ENCODE measurements around the gene DNM1. TPM values are rescaled to one million over a fixed set of nuclear protein-coding genes. Genes with fewer than 3 reads are reported as not detected.

The DNM1 gene
- total and polyA plus RNA-seq, 3 experiments from 2014 or later = 0.18 to 0.66 (median 0.26) TPM

DNA sequence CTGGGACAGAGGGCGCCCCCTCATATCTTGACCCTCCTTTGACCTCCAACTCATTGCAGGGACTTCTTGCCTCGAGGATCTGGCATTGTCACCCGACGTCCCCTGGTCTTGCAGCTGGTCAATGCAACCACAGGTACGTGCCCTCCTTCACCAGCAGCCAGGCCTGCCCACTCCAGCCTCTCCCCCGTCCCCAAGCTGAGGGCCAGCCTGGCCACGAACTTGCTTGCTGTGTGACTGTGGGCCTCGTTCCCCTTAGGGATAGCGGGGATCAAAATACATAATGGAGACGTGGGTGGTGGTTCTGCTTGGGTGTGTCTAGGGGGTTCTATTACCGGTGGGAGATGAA is 15.0 kb downstream of the DNM1 start:
- no peaks in the 10 kb centered on the region for H3K9me3 ChIP-seq (ENCODE audit: low read length)
- peaks cover 13% of the 10 kb centered on the region for H3K4me1 ChIP-seq (ENCODE audit: insufficient read depth, low read length)
- H3K4me3 Mint-ChIP-seq = peak overlapping the region; percentile 53 to 84 (median 82)
- ChIA-PET POLR2A (interaction anchor here (0.6 kb wide), 1 partner anchor 820 kb away, joined by 19 read pairs; no protein-coding TSS in a partner anchor), CTCF (interaction anchor here (0.6 kb wide), 1 partner anchor 234 kb away, joined by 3 read pairs; no protein-coding TSS in a partner anchor)
- H3K27ac ChIP-seq (ENCODE audit: low read depth, low read length) = peak overlapping the region; percentile 32
- peaks cover 3 to 4% of the 10 kb centered on the region in 2 donors for H3K27me3 Mint-ChIP-seq
- H3K4me3 ChIP-seq (ENCODE audit: low read length) = peak overlapping the region; percentile 57
- no peaks in the 10 kb centered on the region for H3K9me3 Mint-ChIP-seq
- no peaks in the 10 kb centered on the region for H3K36me3 ChIP-seq (ENCODE audit: insufficient read depth, low read length)
- peaks cover 11 to 15% (median 12%) of the 10 kb centered on the region in 3 donors for H3K4me1 Mint-ChIP-seq
- H3K36me3 Mint-ChIP-seq = no peaks in the 10 kb centered on the region
- no peak for DNase-seq
- H3K27me3 ChIP-seq (ENCODE audit: insufficient read depth, low read length, poor library complexity, severe bottlenecking) = no peaks in the 10 kb centered on the region
- H3K27ac Mint-ChIP-seq = peak overlapping the region in 5 of 8 donors; percentile 41 to 82 (median 53)

- Mint-ChIP-seq H3K27ac (peak overlapping the region in 5 of 8 donors; percentile 41 to 82 (median 53)), H3K4me3 (peak overlapping the region; percentile 53 to 84 (median 82)), H3K36me3 (no peaks in the 10 kb centered on the region), H3K4me1 (peaks cover 11 to 15% (median 12%) of the 10 kb centered on the region in 3 donors), H3K27me3 (peaks cover 3 to 5% of the 10 kb centered on the region in 2 donors), H3K9me3 (no peaks in the 10 kb centered on the region)
- H3K4me3 ChIP-seq (ENCODE audit: low read length) = peak overlapping the region; percentile 57
- H3K4me1 ChIP-seq (ENCODE audit: insufficient read depth, low read length) = peaks cover 13% of the 10 kb centered on the region
- CTCF ChIA-PET = interaction anchor here (0.6 kb wide), 1 partner anchor 234 kb away, joined by 3 read pairs; no protein-coding TSS in a partner anchor
- H3K9me3 ChIP-seq (ENCODE audit: low read length) = no peaks in the 10 kb centered on the region
- peak; percentile 85 to 91 (median 87) for DNase-seq
- POLR2A ChIA-PET = interaction anchor here (0.5 kb wide), 1 partner anchor 19 kb away, joined by 5 read pairs; no protein-coding TSS in a partner anchor
- H3K27me3 ChIP-seq (ENCODE audit: insufficient read depth, low read length, poor library complexity, severe bottlenecking) = no peaks in the 10 kb centered on the region
- H3K27ac ChIP-seq (ENCODE audit: low read depth, low read length) = peak overlapping the region; percentile 32
- H3K36me3 ChIP-seq (ENCODE audit: insufficient read depth, low read length) = no peaks in the 10 kb centered on the region
Observed at GRCh38 chr9:128218518-128219389, 15.6 kb downstream of the DNM1 start.

GRCh38 chr9:128219831-128220230 is 16.7 kb downstream of the DNM1 start:
- Mint-ChIP-seq H3K4me3 (peak overlapping the region in 2 of 7 donors; percentile 40 to 43), H3K27me3 (peaks cover 1 to 5% of the 10 kb centered on the region in 2 donors), H3K4me1 (peaks cover 11 to 15% (median 12%) of the 10 kb centered on the region in 3 donors), H3K36me3 (no peaks in the 10 kb centered on the region), H3K9me3 (no peaks in the 10 kb centered on the region), H3K27ac (peak overlapping the region in 2 of 8 donors; percentile 34 to 38)
- POLR2A ChIA-PET = no interaction called here
- CTCF ChIA-PET = no interaction called here
- no peak overlapping the region for H3K27ac ChIP-seq (ENCODE audit: low read depth, low read length)
- DNase-seq = no peak
- H3K27me3 ChIP-seq (ENCODE audit: insufficient read depth, low read length, poor library complexity, severe bottlenecking) = no peaks in the 10 kb centered on the region
- no peaks in the 10 kb centered on the region for H3K36me3 ChIP-seq (ENCODE audit: insufficient read depth, low read length)
- H3K9me3 ChIP-seq (ENCODE audit: low read length) = no peaks in the 10 kb centered on the region
- peaks cover 13% of the 10 kb centered on the region for H3K4me1 ChIP-seq (ENCODE audit: insufficient read depth, low read length)
- H3K4me3 ChIP-seq (ENCODE audit: low read length) = no peak overlapping the region

DNA sequence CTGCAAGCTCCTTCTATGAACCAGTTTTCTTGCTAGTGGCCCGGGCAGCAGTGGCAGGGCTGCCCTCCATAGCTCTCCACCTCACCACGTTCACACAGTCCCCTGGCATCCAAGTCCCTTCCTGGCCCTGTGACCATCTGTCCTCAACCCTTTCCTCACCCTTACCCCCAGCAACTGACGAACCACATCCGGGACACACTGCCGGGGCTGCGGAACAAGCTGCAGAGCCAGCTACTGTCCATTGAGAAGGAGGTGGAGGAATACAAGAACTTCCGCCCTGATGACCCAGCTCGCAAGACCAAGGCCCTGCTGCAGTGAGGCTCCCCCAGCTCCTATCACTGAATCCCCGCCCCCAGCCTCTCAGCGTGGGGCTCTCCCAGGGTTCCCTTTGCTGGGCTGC is 18.8 kb downstream of the DNM1 start:
- no peak overlapping the region for H3K27ac ChIP-seq (ENCODE audit: low read depth, low read length)
- Mint-ChIP-seq H3K27ac (no peak overlapping the region), H3K36me3 (no peaks in the 10 kb centered on the region), H3K4me1 (peaks cover 11 to 15% (median 12%) of the 10 kb centered on the region in 3 donors), H3K27me3 (peaks cover 4 to 5% of the 10 kb centered on the region in 2 donors), H3K4me3 (no peak overlapping the region), H3K9me3 (no peaks in the 10 kb centered on the region)
- H3K9me3 ChIP-seq (ENCODE audit: low read length) = no peaks in the 10 kb centered on the region
- CTCF ChIA-PET = interaction anchor here (1.6 kb wide), 1 partner anchor 15 kb away, joined by 4 read pairs; no protein-coding TSS in a partner anchor
- no peak for DNase-seq
- H3K27me3 ChIP-seq (ENCODE audit: insufficient read depth, low read length, poor library complexity, severe bottlenecking) = no peaks in the 10 kb centered on the region
- H3K4me3 ChIP-seq (ENCODE audit: low read length) = no peak overlapping the region
- H3K36me3 ChIP-seq (ENCODE audit: insufficient read depth, low read length) = no peaks in the 10 kb centered on the region
- POLR2A ChIA-PET = interaction anchor here (0.9 kb wide), 1 partner anchor 31 kb away, joined by 3 read pairs; no protein-coding TSS in a partner anchor
- H3K4me1 ChIP-seq (ENCODE audit: insufficient read depth, low read length) = peaks cover 13% of the 10 kb centered on the region

DNA sequence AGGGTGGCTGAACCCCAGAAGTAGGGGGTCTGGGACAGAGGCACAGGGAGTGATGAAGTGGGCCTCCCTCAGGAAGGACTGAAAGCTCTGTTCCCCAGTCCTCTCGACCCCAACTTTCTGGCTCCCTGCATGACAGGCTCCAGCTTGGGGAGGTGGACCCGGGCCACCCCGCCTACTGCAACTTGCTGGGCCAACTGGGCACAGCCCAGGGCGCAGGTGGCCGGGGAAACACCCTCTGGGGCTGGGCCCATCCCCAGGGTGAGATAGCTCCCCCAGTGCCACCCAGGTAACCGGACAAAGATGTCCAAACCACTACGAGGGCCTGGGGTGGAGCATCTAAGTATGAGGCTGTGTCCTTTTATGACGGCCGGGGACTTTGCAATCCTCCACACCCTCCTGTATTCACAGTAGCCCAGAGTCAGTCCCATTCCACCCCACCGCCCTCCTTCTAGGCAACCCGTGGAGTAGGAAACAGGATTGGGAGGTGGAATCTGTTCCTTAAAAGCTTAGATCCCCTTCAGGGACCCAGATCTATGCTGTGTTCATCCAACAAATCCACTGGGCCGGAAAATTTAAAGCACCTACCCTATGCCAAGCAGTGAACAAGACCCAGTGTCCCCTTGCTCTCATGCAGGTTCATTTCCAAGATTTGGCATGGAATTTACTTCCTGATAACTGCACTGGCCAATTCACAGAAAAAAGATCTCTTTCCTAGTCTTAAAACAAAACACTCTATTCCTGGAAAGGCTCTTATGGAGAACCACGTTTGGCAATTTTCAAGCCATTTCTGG is 19.9 kb downstream of the DNM1 start:
- H3K4me1 Mint-ChIP-seq = peaks cover 11% of the 10 kb centered on the region in 3 donors
- H3K27me3 ChIP-seq (ENCODE audit: insufficient read depth, low read length, poor library complexity, severe bottlenecking) = no peaks in the 10 kb centered on the region
- H3K4me1 ChIP-seq (ENCODE audit: insufficient read depth, low read length) = peaks cover 9% of the 10 kb centered on the region
- H3K27ac Mint-ChIP-seq = no peak overlapping the region
- no peaks in the 10 kb centered on the region for H3K36me3 Mint-ChIP-seq
- H3K9me3 Mint-ChIP-seq = no peaks in the 10 kb centered on the region
- H3K36me3 ChIP-seq (ENCODE audit: insufficient read depth, low read length) = no peaks in the 10 kb centered on the region
- H3K4me3 ChIP-seq (ENCODE audit: low read length) = no peak overlapping the region
- no peaks in the 10 kb centered on the region for H3K9me3 ChIP-seq (ENCODE audit: low read length)
- POLR2A ChIA-PET = interaction anchor here (0.6 kb wide), 1 partner anchor 27 kb away, joined by 3 read pairs; no protein-coding TSS in a partner anchor
- DNase-seq = no peak
- H3K4me3 Mint-ChIP-seq = no peak overlapping the region
- no peak overlapping the region for H3K27ac ChIP-seq (ENCODE audit: low read depth, low read length)
- peaks cover 4 to 9% of the 10 kb centered on the region in 2 donors for H3K27me3 Mint-ChIP-seq
- CTCF ChIA-PET = interaction anchor here (1.1 to 1.6 kb wide), 2 partner anchors 16 to 118 kb away, joined by 3 to 4 read pairs; no protein-coding TSS in a partner anchor

DNA sequence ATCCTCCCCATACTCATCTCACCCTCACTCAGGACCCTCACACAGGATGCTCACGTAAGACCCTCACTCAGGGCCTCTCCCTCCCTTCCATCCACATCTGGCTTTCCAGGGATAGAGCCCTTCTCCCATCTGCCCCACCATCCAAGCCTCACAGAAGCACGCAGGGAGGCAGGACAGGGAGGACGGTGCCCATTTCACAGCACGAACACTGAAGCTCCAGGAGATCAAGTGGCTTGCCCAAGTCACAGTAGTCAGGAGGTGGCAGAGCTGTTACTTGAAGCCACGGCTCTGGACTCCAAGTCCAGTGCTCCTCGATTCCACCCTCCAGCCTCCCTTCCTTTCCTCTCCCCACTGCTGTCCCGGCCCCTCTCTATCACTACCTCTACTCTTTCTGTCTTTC is 21.7 kb downstream of the DNM1 start:
- H3K27me3 Mint-ChIP-seq = peaks cover 4 to 9% of the 10 kb centered on the region in 2 donors
- H3K4me1 Mint-ChIP-seq = no peaks in the 10 kb centered on the region
- no peaks in the 10 kb centered on the region for H3K9me3 Mint-ChIP-seq
- Histone ChIP-seq H3K36me3 (ENCODE audit: insufficient read depth, low read length) (no peaks in the 10 kb centered on the region), H3K4me1 (ENCODE audit: insufficient read depth, low read length) (no peaks in the 10 kb centered on the region), H3K27me3 (ENCODE audit: insufficient read depth, low read length, poor library complexity, severe bottlenecking) (no peaks in the 10 kb centered on the region), H3K4me3 (ENCODE audit: low read length) (no peak overlapping the region), H3K9me3 (ENCODE audit: low read length) (no peaks in the 10 kb centered on the region), H3K27ac (ENCODE audit: low read depth, low read length) (no peak overlapping the region)
- no peak overlapping the region for H3K4me3 Mint-ChIP-seq
- ChIA-PET POLR2A (no interaction called here), CTCF (no interaction called here)
- H3K27ac Mint-ChIP-seq = no peak overlapping the region
- DNase-seq = no peak
- H3K36me3 Mint-ChIP-seq = no peaks in the 10 kb centered on the region

DNA sequence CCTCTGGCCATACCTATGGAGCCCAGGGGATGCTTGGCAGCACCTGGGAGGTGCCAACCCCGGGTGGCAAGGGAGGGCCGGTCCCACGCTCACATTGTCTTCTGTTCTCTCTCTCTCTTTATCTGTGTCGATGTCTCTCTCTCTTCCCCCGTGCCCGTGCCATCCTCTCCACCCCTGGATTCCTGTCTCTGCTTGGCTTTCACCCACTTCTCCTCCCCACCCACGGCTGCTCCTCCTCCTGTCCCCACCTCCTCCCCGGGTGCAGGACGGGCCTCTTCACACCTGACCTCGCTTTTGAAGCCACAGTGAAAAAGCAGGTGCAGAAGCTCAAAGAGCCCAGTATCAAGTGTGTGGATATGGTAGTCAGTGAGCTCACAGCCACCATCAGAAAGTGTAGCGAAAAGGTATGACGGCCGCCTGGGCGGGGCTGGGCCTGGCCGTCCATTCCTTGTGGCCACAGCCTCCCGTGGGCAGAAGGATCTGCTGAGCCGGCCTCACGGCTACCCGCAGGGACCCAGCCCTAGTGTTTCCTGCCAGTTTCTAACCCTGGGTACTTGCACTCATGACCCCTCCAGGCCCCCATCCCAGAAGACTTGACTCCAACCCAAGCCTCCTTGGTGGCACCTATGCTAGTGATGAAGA is 22.7 kb downstream of the DNM1 start:
- POLR2A ChIA-PET = no interaction called here
- H3K4me1 ChIP-seq (ENCODE audit: insufficient read depth, low read length) = no peaks in the 10 kb centered on the region
- peaks cover 4 to 5% of the 10 kb centered on the region in 2 donors for H3K27me3 Mint-ChIP-seq
- CTCF ChIA-PET = no interaction called here
- H3K4me3 Mint-ChIP-seq = no peak overlapping the region
- H3K9me3 Mint-ChIP-seq = no peaks in the 10 kb centered on the region
- H3K36me3 ChIP-seq (ENCODE audit: insufficient read depth, low read length) = no peaks in the 10 kb centered on the region
- no peaks in the 10 kb centered on the region for H3K9me3 ChIP-seq (ENCODE audit: low read length)
- no peaks in the 10 kb centered on the region for H3K36me3 Mint-ChIP-seq
- H3K27me3 ChIP-seq (ENCODE audit: insufficient read depth, low read length, poor library complexity, severe bottlenecking) = no peaks in the 10 kb centered on the region
- no peak for DNase-seq
- H3K4me3 ChIP-seq (ENCODE audit: low read length) = no peak overlapping the region
- no peak overlapping the region for H3K27ac ChIP-seq (ENCODE audit: low read depth, low read length)
- H3K27ac Mint-ChIP-seq = no peak overlapping the region
- H3K4me1 Mint-ChIP-seq = no peaks in the 10 kb centered on the region

Measured in CD8-positive, alpha-beta memory T cell (primary cell).